ENCODE data around the gene IFNA8. TPM values are rescaled to one million over a fixed set of nuclear protein-coding genes. Genes with fewer than 3 reads are reported as not detected.
"Not testable (repeated sequence)": the region's sequence is repeated elsewhere in the genome, so short reads cannot be mapped to it uniquely, and the experiment has no call there.

Gene IFNA8
- not detected in 2 replicates for total RNA-seq
- long read RNA-seq = 0 reads

- H3K27me3 Mint-ChIP-seq (ENCODE audit: unreplicated experiment) = peaks cover 72% of the 10 kb centered on the region
- no peak for TF ChIP-seq CTCF (IDR thresholded peaks at IDR 0.05)
- no peaks in the 10 kb centered on the region for H3K4me1 Mint-ChIP-seq (ENCODE audit: unreplicated experiment)
- DNase-seq (ENCODE audit: extremely low spot score, unreplicated experiment) = no peak
- no peak within 1 kb of the TSS for H3K27ac Mint-ChIP-seq (ENCODE audit: unreplicated experiment)
- no peak within 1 kb of the TSS for H3K4me3 Mint-ChIP-seq (ENCODE audit: unreplicated experiment)
- H3K9me3 Mint-ChIP-seq (ENCODE audit: unreplicated experiment) = no peaks in the 10 kb centered on the region
- no peaks in the 10 kb centered on the region for H3K36me3 Mint-ChIP-seq (ENCODE audit: unreplicated experiment)
Observed at GRCh38 chr9:21408817-21409216, at the start of gene IFNA8. TSS of gene IFNA8 (plus strand) at chr9:21409117. CDS start at chr9:21409177, 60 bp downstream.

GRCh38 chr9:21362287-21362686 is 46.6 kb upstream of the IFNA8 start:
- H3K27me3 Mint-ChIP-seq (ENCODE audit: unreplicated experiment) = peaks cover 40% of the 10 kb centered on the region
- TF ChIP-seq CTCF (IDR thresholded peaks at IDR 0.05) = no peak
- H3K4me3 Mint-ChIP-seq (ENCODE audit: unreplicated experiment) = no peak overlapping the region
- no peaks in the 10 kb centered on the region for H3K4me1 Mint-ChIP-seq (ENCODE audit: unreplicated experiment)
- H3K36me3 Mint-ChIP-seq (ENCODE audit: unreplicated experiment) = no peaks in the 10 kb centered on the region
- no peak for DNase-seq (ENCODE audit: extremely low spot score, unreplicated experiment)
- H3K27ac Mint-ChIP-seq (ENCODE audit: unreplicated experiment) = no peak overlapping the region
- H3K9me3 Mint-ChIP-seq (ENCODE audit: unreplicated experiment) = no peaks in the 10 kb centered on the region

- peaks cover 44% of the 10 kb centered on the region for H3K27me3 Mint-ChIP-seq (ENCODE audit: unreplicated experiment)
- not testable (repeated sequence) for H3K9me3 Mint-ChIP-seq (ENCODE audit: unreplicated experiment); H3K4me3 Mint-ChIP-seq (ENCODE audit: unreplicated experiment)
Observed at GRCh38 chr9:21367169-21367568, 41.7 kb upstream of the IFNA8 start.

DNA sequence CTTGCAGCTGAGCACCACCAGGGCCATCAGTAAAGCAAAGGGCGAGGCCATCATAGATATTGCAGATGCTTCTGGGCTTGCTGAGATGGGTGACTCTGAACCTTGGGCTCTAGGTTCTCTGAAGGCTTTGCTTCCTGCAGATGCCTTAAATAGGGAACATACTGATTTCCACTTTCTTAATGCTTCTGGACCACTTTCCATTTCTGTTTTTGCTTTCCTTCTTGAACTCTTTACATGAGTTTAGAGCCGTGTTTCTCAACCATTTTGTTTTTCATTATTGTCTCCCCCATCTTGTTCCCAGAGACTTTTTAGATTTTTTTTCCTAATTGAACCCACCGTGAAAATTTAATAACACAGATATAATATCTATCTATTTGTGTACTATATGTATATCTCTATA is 41.0 kb upstream of the IFNA8 start, which contains the start of gene IFNA13:
TSS of gene IFNA13 (minus strand) at position 101 of the 400 bp plus-strand sequence. CDS start at position 54, 47 bp downstream.
- Mint-ChIP-seq H3K36me3 (ENCODE audit: unreplicated experiment) (no peaks in the 10 kb centered on the region), H3K27me3 (ENCODE audit: unreplicated experiment) (peaks cover 44% of the 10 kb centered on the region), H3K4me1 (ENCODE audit: unreplicated experiment) (no peaks in the 10 kb centered on the region), H3K27ac (ENCODE audit: unreplicated experiment) (no peak within 1 kb of the TSS), H3K4me3 (ENCODE audit: unreplicated experiment) (no peak within 1 kb of the TSS), H3K9me3 (ENCODE audit: unreplicated experiment) (no peaks in the 10 kb centered on the region)
- no peak for TF ChIP-seq CTCF (IDR thresholded peaks at IDR 0.05)
- DNase-seq (ENCODE audit: extremely low spot score, unreplicated experiment) = no peak

More at GRCh38 chr9:21367169-21367568, 41.7 kb upstream of the IFNA8 start:
- H3K36me3 Mint-ChIP-seq (ENCODE audit: unreplicated experiment); H3K27ac Mint-ChIP-seq (ENCODE audit: unreplicated experiment); DNase-seq (ENCODE audit: extremely low spot score, unreplicated experiment); H3K4me1 Mint-ChIP-seq (ENCODE audit: unreplicated experiment): not testable (repeated sequence)

- H3K27me3 Mint-ChIP-seq (ENCODE audit: unreplicated experiment) = peaks cover 28% of the 10 kb centered on the region
- H3K36me3 Mint-ChIP-seq (ENCODE audit: unreplicated experiment); H3K9me3 Mint-ChIP-seq (ENCODE audit: unreplicated experiment); H3K27ac Mint-ChIP-seq (ENCODE audit: unreplicated experiment); H3K4me1 Mint-ChIP-seq (ENCODE audit: unreplicated experiment); DNase-seq (ENCODE audit: extremely low spot score, unreplicated experiment); H3K4me3 Mint-ChIP-seq (ENCODE audit: unreplicated experiment): not testable (repeated sequence)
Observed at GRCh38 chr9:21371467-21371866, 37.5 kb upstream of the IFNA8 start.

GRCh38 chr9:21381448-21382339 is 27.2 kb upstream of the IFNA8 start:
- Mint-ChIP-seq H3K9me3 (ENCODE audit: unreplicated experiment) (no peaks in the 10 kb centered on the region), H3K4me1 (ENCODE audit: unreplicated experiment) (no peaks in the 10 kb centered on the region), H3K27ac (ENCODE audit: unreplicated experiment) (no peak overlapping the region), H3K27me3 (ENCODE audit: unreplicated experiment) (peaks cover 59% of the 10 kb centered on the region), H3K36me3 (ENCODE audit: unreplicated experiment) (no peaks in the 10 kb centered on the region), H3K4me3 (ENCODE audit: unreplicated experiment) (no peak overlapping the region)
- no peak for DNase-seq (ENCODE audit: extremely low spot score, unreplicated experiment)
- no peak for TF ChIP-seq CTCF (IDR thresholded peaks at IDR 0.05)
